Keratinocyte (primary cell): ENCODE measurements around the gene RPL39L. TPM values are rescaled to one million over a fixed set of nuclear protein-coding genes. Genes with fewer than 3 reads are reported as not detected.

ENCODE experiments used
- DNase-seq: peaks from one replicate; pipeline ENCODE4 v3.0.0-alpha.2; 2011; ENCODE audit warnings: low read depth, missing footprints, low spot score
- FAIRE-seq: peaks from 2 replicates; lab custom pipeline; 2011; peaks lifted over from hg19 to GRCh38; lab: Jason Lieb, UNC
- H2AFZ ChIP-seq: 2 replicates; pipeline ENCODE4 v1.6.0; 2012; ENCODE audit warnings: low read length, control low read depth, inconsistent platforms; ENCODE audit not compliant: control insufficient read depth
- H3K27ac ChIP-seq: 2 replicates; pipeline ENCODE4 v1.5.1; 2011; ENCODE audit warnings: low read length; ENCODE audit not compliant: control insufficient read depth, insufficient read depth
- H3K27me3 ChIP-seq: 3 replicates; pipeline ENCODE4 v1.6.0; 2011; ENCODE audit warnings: low read length; ENCODE audit not compliant: control insufficient read depth, insufficient read depth; ENCODE audit errors: extremely low read depth
- H3K36me3 ChIP-seq, 2 experiments: 2 replicates in 1 of 2; 3 replicates in 1 of 2; pipeline ENCODE4 v1.5.1; 2011; ENCODE audit warnings: low read length in 2 of 2, mild to moderate bottlenecking in 1 of 2; ENCODE audit not compliant: control insufficient read depth in 2 of 2, insufficient read depth in 2 of 2; ENCODE audit errors: extremely low read depth in 1 of 2
- H3K4me1 ChIP-seq: 3 replicates; pipeline ENCODE4 v1.5.1; 2011; ENCODE audit warnings: low read length; ENCODE audit not compliant: control insufficient read depth, insufficient read depth; ENCODE audit errors: extremely low read depth
- H3K4me2 ChIP-seq: 3 replicates; pipeline ENCODE4 v1.6.0; 2011; ENCODE audit warnings: low read depth, low read length; ENCODE audit not compliant: control insufficient read depth, insufficient read depth; ENCODE audit errors: extremely low read depth
- H3K4me3 ChIP-seq, 3 experiments: fragments of 200-600 bp in 1 of 3; sonication (generic) in 1 of 3; 2 replicates in 2 of 3; 3 replicates in 1 of 3; pipeline ENCODE4 v1.5.1; 2011 to 2016; ENCODE audit warnings: low read length in 3 of 3, mild to moderate bottlenecking in 3 of 3, control low read depth in 2 of 3, inconsistent platforms in 1 of 3, low read depth in 1 of 3, mixed read lengths in 1 of 3, mixed run types in 1 of 3, moderate library complexity in 1 of 3; ENCODE audit not compliant: control insufficient read depth in 2 of 3, insufficient read depth in 2 of 3; ENCODE audit errors: extremely low read depth in 1 of 3
- H3K79me2 ChIP-seq: 2 replicates; pipeline ENCODE4 v1.6.0; 2012; ENCODE audit warnings: low read length; ENCODE audit not compliant: control insufficient read depth, insufficient read depth
- H3K9ac ChIP-seq: 3 replicates; pipeline ENCODE4 v1.6.0; 2011; ENCODE audit warnings: low read length; ENCODE audit not compliant: control insufficient read depth, insufficient read depth; ENCODE audit errors: extremely low read depth
- H3K9me1 ChIP-seq: 3 replicates; pipeline ENCODE4 v1.6.0; 2011; ENCODE audit warnings: low read length; ENCODE audit not compliant: control insufficient read depth, insufficient read depth; ENCODE audit errors: extremely low read depth
- H3K9me3 ChIP-seq: 2 replicates; pipeline ENCODE4 v1.5.1; 2012; ENCODE audit warnings: low read depth, low read length; ENCODE audit not compliant: control insufficient read depth
- H4K20me1 ChIP-seq: 3 replicates; pipeline ENCODE4 v1.6.0; 2011; ENCODE audit warnings: low read length; ENCODE audit not compliant: control insufficient read depth, insufficient read depth; ENCODE audit errors: extremely low read depth
- EZH2 ChIP-seq: IDR thresholded peaks from one replicate; pipeline ENCODE4 v1.6.1; 2012; ENCODE audit warnings: inconsistent platforms, mild to moderate bottlenecking, low read length, moderate library complexity
- dilution Hi-C: fragments of 300-500 bp; cut with MboI; formaldehyde crosslinking; loops from one replicate; pipeline ENCODE4 v1.7.0; 2020; ENCODE audit warnings: low sequenced_read_pairs; ENCODE audit not compliant: extremely low pct_ligation_motif_present
- polyA plus RNA-seq, 5 experiments: library from polyadenylated mRNA; depleted of rRNA in 3 of 5; stranded (reverse) in 3 of 5; stranded (forward) in 1 of 5; unstranded in 1 of 5; fragments of >200 nt; gene quantifications; 1 replicate in 1 of 5; 2 replicates in 3 of 5; 3 replicates in 1 of 5; pipeline versions ENCODE4 v1.2.1 to v1.2.3, GENCODE V29; 2011 to 2012; ENCODE audit warnings: missing spikeins in 2 of 5, low read depth in 1 of 5, low replicate concordance in 1 of 5
- TF ChIP-seq, protein P1 (sequence below), 3 experiments: IDR thresholded peaks in 1 of 3; conservative IDR thresholded peaks in 1 of 3; optimal IDR thresholded peaks in 1 of 3; 2 replicates in 2 of 3; 3 replicates in 1 of 3; pipeline versions ENCODE3 to v1.5.1; 2011; ENCODE audit warnings: low read length in 3 of 3, mild to moderate bottlenecking in 3 of 3, moderate library complexity in 2 of 3, control low read depth in 1 of 3, inconsistent platforms in 1 of 3; ENCODE audit not compliant: insufficient read depth in 2 of 3; ENCODE audit errors: extremely low read depth in 1 of 3

Gene RPL39L
- polyA plus RNA-seq, 1 donor (not counting 4 experiments of a cell fraction or from before 2014, with no cell fraction given): 20.0 TPM

DNA sequence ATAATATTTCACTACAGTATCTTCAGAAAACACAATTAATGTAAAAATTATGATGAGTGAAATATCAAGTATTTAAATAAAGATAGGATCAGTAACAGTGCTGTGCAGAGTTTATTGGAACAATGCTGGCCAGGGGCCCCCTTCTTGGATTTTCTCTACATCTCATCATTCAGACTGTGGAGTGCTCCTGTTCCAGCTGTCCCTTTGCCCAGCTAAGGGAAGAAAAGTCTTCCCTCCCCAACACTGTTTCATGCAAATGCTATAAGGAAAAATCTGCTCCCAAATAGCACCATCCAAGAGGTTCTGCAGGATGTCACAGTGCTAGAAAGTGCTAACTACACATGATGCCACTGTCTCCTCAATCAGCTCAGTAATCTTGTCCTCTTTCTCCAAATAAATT, 64.5 kb downstream of the RPL39L start:
- dilution Hi-C loops: no loop called here
- FAIRE-seq (no peak), DNase-seq (no peak)
- Histone ChIP-seq H3K27me3 (no peaks in the 10 kb centered on the region), H2AFZ (no peak overlapping the region), H3K4me2 (no peak overlapping the region), H3K9me3 (no peaks in the 10 kb centered on the region), H3K36me3 (peaks cover 0 to 1% of the 10 kb centered on the region in 2 experiments), H3K79me2 (no peaks in the 10 kb centered on the region), H3K27ac (no peak overlapping the region), H3K4me3 (no peak overlapping the region), H3K9me1 (no peaks in the 10 kb centered on the region), H4K20me1 (no peaks in the 10 kb centered on the region), H3K4me1 (no peaks in the 10 kb centered on the region), H3K9ac (no peak overlapping the region)
- TF ChIP-seq, protein P1, sequence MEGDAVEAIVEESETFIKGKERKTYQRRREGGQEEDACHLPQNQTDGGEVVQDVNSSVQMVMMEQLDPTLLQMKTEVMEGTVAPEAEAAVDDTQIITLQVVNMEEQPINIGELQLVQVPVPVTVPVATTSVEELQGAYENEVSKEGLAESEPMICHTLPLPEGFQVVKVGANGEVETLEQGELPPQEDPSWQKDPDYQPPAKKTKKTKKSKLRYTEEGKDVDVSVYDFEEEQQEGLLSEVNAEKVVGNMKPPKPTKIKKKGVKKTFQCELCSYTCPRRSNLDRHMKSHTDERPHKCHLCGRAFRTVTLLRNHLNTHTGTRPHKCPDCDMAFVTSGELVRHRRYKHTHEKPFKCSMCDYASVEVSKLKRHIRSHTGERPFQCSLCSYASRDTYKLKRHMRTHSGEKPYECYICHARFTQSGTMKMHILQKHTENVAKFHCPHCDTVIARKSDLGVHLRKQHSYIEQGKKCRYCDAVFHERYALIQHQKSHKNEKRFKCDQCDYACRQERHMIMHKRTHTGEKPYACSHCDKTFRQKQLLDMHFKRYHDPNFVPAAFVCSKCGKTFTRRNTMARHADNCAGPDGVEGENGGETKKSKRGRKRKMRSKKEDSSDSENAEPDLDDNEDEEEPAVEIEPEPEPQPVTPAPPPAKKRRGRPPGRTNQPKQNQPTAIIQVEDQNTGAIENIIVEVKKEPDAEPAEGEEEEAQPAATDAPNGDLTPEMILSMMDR (optimal IDR thresholded peaks at IDR 0.05 in 1 of 3, IDR thresholded peaks at IDR 0.05 in 1 of 3, conservative IDR thresholded peaks at IDR 0.05 in 1 of 3; ENCODE audit: extremely low read depth in 1 of 3, insufficient read depth in 2 of 3, low read length in 3 of 3): no peak
- no peak for TF ChIP-seq EZH2

DNA sequence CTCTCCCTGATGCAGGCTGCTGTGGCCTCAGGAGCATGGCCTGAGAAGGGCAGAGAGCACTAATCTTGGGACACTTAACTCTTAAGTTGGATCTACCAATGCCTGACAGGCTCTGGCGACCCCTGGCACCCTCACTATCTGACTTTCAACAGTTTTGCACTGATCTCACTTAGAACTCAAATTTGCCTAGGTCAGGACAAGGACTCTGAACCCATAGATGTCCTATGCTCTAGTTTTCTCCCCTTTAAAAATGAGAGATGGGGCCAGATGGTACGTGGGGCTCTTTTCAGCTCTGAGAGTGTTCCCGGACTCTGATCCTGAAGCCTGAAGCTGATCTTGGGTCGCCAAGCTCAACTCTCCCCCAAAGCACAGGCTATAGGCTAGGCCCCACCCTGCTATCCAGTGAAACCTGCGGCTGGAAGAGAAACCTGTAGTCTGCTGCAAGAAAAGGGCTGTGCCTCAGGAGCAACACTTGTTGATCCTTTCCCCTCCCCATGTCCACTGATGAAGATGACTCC, 65.7 kb downstream of the RPL39L start:
- no peak for FAIRE-seq

More for the DNA sequence above, 65.7 kb downstream of the RPL39L start:
- Histone ChIP-seq H2AFZ (no peak overlapping the region), H3K4me1 (no peaks in the 10 kb centered on the region), H3K9me1 (no peaks in the 10 kb centered on the region), H3K4me3 (no peak overlapping the region), H3K9me3 (no peaks in the 10 kb centered on the region), H3K9ac (no peak overlapping the region), H3K27ac (no peak overlapping the region), H3K79me2 (no peaks in the 10 kb centered on the region), H3K36me3 (peaks cover 0 to 1% of the 10 kb centered on the region in 2 experiments), H4K20me1 (no peaks in the 10 kb centered on the region), H3K4me2 (no peak overlapping the region), H3K27me3 (no peaks in the 10 kb centered on the region)
- no peak for DNase-seq
- dilution Hi-C loops: no loop called here
- no peak for TF ChIP-seq EZH2
- TF ChIP-seq, protein P1 (optimal IDR thresholded peaks at IDR 0.05 in 1 of 3, IDR thresholded peaks at IDR 0.05 in 1 of 3, conservative IDR thresholded peaks at IDR 0.05 in 1 of 3; ENCODE audit: extremely low read depth in 1 of 3, insufficient read depth in 2 of 3, low read length in 3 of 3): no peak
